LNCAP (cell line): ENCODE measurements around the gene UBQLN4.

Source experiments
- CTCF ChIP-seq: fragments of 450-650 bp; IDR thresholded peaks from 2 replicates; pipeline ENCODE4 v1.5.1; 2017; ENCODE audit warnings: mild to moderate bottlenecking

The UBQLN4 gene

GRCh38 chr1:156083800-156084790, 30.5 kb upstream of the UBQLN4 start:
- no peak for TF ChIP-seq CTCF

- no peak for TF ChIP-seq CTCF
Measured at GRCh38 chr1:156082309-156083091, 28.9 kb upstream of the UBQLN4 start, which contains the start of gene MEX3A. MEX3A (minus strand) TSS chr1:156082465; CDS start chr1:156081998, 467 bp downstream.

GRCh38 chr1:156081917-156082308, 28.3 kb upstream of the UBQLN4 start:
- no peak for TF ChIP-seq CTCF

GRCh38 chr1:156081180-156081916, 27.8 kb upstream of the UBQLN4 start:
- no peak for TF ChIP-seq CTCF

GRCh38 chr1:156080863-156081179, 27.2 kb upstream of the UBQLN4 start:
- no peak for TF ChIP-seq CTCF

- TF ChIP-seq CTCF, result no peak
Measured at GRCh38 chr1:156080241-156080862, 26.8 kb upstream of the UBQLN4 start.

- TF ChIP-seq CTCF, result no peak
Measured at GRCh38 chr1:156079762-156080161, 26.2 kb upstream of the UBQLN4 start.
